ENCODE results near the gene PCSK2.

Gene PCSK2

DNA sequence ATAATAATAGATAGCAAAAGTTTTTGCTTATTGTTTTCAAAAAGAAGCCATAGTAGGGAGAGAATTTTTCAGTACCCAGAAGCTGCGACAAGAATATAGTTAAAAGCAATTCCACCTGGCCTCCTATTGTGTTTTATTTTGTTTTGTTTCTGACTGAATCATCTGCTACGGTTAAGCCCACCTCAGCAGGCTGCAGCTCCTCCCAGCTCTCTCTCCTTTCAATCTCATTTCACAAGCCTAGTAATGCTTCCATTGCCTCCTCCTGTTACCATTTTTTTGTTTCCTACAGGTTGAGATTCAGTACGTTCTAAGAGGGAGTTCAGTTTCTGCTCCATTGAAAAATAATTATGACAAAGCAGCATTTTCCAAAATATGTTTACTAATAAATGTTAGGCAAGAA, 77.9 kb downstream of the PCSK2 start:
- DNase-seq (ENCODE audit: extremely low read depth, low read depth) = no peak
- TF ChIP-seq, protein P1, sequence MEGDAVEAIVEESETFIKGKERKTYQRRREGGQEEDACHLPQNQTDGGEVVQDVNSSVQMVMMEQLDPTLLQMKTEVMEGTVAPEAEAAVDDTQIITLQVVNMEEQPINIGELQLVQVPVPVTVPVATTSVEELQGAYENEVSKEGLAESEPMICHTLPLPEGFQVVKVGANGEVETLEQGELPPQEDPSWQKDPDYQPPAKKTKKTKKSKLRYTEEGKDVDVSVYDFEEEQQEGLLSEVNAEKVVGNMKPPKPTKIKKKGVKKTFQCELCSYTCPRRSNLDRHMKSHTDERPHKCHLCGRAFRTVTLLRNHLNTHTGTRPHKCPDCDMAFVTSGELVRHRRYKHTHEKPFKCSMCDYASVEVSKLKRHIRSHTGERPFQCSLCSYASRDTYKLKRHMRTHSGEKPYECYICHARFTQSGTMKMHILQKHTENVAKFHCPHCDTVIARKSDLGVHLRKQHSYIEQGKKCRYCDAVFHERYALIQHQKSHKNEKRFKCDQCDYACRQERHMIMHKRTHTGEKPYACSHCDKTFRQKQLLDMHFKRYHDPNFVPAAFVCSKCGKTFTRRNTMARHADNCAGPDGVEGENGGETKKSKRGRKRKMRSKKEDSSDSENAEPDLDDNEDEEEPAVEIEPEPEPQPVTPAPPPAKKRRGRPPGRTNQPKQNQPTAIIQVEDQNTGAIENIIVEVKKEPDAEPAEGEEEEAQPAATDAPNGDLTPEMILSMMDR (IDR thresholded peaks at IDR 0.05; ENCODE audit: low read depth, low read length, missing control alignments) = no peak
- no peak overlapping the region for H3K4me3 ChIP-seq (replicated peaks; ENCODE audit: low read depth, low read length)

DNA sequence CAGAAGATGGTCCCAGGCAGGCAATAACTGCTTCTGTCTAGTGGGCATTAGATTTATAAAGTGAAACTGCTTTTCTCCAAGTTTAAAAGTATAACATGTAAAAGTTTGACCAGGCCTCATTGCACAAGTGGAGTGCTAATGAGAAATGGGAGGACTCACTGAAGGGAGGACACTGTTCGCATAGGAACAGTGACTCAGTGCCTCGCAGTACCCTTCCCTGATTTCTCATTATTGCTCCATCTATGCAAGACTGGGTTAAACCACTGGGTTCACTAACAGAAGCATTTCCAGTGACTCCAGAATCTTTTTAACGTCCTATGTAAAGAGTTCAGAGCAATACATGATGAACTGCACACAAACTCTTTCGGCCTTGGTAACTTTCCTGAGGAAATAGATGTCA, 79.6 kb downstream of the PCSK2 start:
- H3K4me3 ChIP-seq (replicated peaks; ENCODE audit: low read depth, low read length) = no peak overlapping the region
- TF ChIP-seq, protein P1 (IDR thresholded peaks at IDR 0.05; ENCODE audit: low read depth, low read length, missing control alignments) = no peak
- DNase-seq (ENCODE audit: extremely low read depth, low read depth) = no peak

DNA sequence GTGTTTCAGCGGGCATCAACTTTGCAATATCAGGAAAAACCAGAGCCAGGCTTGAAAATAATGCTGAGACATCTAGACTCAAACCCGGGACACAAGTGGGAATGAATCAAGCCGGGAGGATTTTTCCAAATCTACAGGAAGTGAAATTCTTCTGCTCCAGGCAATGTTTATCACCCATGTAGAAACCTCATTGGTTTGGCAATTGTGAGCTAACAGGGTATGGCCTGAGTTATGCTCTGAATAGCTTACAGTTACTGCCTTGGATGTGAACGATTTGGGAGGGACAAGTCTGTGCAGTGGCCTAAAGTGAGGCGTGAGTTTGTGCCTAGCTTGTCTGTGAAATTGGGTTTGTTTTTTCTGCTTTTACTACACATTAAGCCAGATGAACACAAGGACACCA, 87.4 kb downstream of the PCSK2 start:
- TF ChIP-seq, protein P1 (IDR thresholded peaks at IDR 0.05; ENCODE audit: low read depth, low read length, missing control alignments) = no peak
- no peak overlapping the region for H3K4me3 ChIP-seq (replicated peaks; ENCODE audit: low read depth, low read length)
- no peak for DNase-seq (ENCODE audit: extremely low read depth, low read depth)

DNA sequence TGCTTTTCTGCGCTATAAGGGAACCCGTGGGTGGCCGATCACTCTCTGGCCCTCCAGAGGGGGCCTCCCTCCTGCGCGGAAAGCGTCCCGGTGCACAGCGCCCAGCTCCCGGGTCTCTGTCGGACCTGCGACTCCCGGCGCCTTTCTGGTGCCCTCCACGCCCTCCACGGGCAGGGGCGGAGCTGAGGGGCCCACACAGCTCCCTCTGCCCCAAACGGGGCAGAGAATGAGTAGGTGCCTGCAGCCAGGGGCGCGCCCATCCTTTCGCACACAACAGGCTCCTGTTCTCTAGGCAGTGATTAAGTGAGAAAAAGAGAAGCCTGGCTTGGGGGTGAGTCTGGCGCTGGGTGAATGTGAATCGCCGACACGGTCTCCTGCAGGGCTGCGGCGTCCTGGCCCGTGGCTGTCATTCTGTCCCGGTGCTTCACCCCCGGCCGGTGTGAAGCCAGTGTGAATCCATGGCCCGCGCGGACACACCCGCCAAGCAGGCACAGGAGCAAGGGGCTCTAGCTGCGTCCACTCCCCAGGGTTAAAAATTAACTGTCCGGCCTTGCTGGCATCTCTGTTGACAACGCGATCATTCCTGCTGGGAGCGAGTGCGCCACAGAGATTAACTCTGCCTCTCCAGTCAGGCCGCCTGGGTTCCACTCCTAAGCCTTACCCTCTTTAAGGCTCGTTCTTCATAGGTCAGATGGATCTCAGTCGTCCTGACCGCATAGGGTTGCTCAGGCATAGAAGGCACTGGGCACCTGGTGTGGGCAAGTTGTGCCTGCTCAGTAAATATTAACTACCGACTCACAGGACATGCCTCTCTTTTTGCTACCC, 88.8 kb downstream of the PCSK2 start:
- TF ChIP-seq, protein P1 (IDR thresholded peaks at IDR 0.05; ENCODE audit: low read depth, low read length, missing control alignments) = no peak
- no peak for DNase-seq (ENCODE audit: extremely low read depth, low read depth)
- H3K4me3 ChIP-seq (replicated peaks; ENCODE audit: low read depth, low read length) = no peak overlapping the region

DNA sequence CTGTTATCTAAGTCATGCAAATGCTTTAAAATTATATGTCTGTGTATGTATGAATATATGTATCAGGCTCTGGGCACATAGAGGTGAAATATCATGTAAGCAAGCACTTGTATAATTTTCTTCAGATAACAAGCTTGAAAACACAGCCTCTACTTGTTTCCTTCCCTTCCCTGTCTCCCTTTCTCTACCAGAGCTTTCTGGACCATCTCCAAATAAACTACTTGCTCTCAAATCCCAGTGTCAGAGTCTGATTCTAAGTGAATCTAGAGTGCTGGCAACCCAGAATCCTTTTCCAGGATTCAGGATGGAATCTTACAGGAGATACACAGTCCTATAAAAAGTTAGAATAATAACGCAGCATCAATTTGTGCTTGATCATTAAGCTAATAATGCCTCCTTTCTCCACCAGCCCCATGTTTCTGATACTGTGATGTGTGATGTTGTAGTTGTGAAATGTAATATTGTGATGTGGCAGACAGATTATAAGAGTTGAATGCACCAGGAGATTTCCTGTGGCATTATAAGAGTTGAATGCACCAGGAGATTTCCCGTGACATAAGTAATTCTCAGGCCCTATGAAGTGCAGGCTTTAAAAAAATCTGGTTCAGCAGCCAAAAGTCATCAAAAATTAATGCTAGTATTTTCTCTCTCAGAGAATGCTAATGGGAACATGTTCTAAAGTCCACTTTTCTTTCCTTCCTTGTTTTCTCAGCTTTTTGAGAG, 89.6 kb downstream of the PCSK2 start:
- DNase-seq (ENCODE audit: extremely low read depth, low read depth) = no peak
- no peak overlapping the region for H3K4me3 ChIP-seq (replicated peaks; ENCODE audit: low read depth, low read length)
- TF ChIP-seq, protein P1 (IDR thresholded peaks at IDR 0.05; ENCODE audit: low read depth, low read length, missing control alignments) = no peak

DNA sequence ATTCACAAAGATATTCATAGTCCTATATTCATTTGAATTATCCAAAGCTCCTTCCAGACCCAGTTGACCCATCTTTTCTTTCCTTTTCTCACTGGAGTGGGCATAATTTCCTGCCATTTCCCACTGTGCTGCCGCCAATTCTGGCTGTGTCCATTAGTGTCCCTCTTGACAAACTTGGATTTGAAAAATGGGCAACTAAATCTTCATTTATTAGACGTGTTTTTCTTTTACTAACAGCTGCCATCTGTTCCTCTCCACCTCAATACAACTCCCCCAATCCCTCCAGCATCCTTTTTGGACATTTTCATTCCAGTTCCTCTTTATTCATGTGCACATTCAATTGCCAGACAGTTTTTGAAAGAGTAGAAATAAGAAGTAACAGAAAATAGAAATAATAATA, 90.5 kb downstream of the PCSK2 start:
- no peak for DNase-seq (ENCODE audit: extremely low read depth, low read depth)
- TF ChIP-seq, protein P1 (IDR thresholded peaks at IDR 0.05; ENCODE audit: low read depth, low read length, missing control alignments) = no peak
- H3K4me3 ChIP-seq (replicated peaks; ENCODE audit: low read depth, low read length) = no peak overlapping the region

Measured in HFF-Myc (cell line).